ENCODE data around the gene IER5L.

Gene IER5L

DNA sequence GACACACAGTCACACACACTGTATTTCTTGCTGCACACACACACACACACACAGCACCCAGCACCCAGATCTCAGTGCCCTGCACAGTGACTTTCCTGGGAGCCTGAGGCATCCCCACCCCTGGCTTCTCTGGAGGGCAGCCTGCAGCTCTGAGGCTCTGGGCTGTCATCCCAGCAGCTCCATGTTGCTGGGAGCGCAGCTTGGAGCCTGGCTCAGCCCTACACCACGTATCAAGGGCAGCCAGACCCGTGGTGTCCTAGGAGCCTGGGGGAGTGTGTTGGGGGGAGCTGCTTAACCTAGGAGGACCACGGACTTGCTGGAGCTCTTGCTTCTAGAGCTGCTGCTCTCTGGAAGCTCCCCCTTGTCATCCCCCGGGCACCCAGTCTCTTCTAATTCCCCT is 5.2 kb downstream of the IER5L start:
- H3K4me2 ChIP-seq (ENCODE audit: low read depth, low read length, poor library complexity, severe bottlenecking), result no peak overlapping the region
- no peaks in the 10 kb centered on the region for H3K79me2 ChIP-seq (ENCODE audit: insufficient read depth, low read length)
- TF ChIP-seq EZH2phosphoT487 (conservative IDR thresholded peaks at IDR 0.05; ENCODE audit: low read length), result no peak
- no peak for TF ChIP-seq CTCF (IDR thresholded peaks at IDR 0.05; ENCODE audit: insufficient read depth, low read length, poor library complexity, severe bottlenecking)
- H3K9me3 ChIP-seq (ENCODE audit: insufficient read depth, low read length), result no peaks in the 10 kb centered on the region
- H4K20me1 ChIP-seq (ENCODE audit: low read depth, low read length), result no peaks in the 10 kb centered on the region
- H2AFZ ChIP-seq (ENCODE audit: low read depth, low read length, severe bottlenecking), result no peak overlapping the region
- peaks cover 3% of the 10 kb centered on the region; the same call in 1 of the 2 replicates for H3F3A ChIP-seq (ENCODE audit: insufficient read depth)
- H3K9me2 ChIP-seq (replicated peaks; ENCODE audit: insufficient read depth, low read length), result no peaks in the 10 kb centered on the region
- H3K27ac ChIP-seq (ENCODE audit: low read depth, low read length), result no peak overlapping the region
- no peak overlapping the region for H3K4me3 ChIP-seq (ENCODE audit: insufficient read depth, low read length, poor library complexity, severe bottlenecking)
- no peaks in the 10 kb centered on the region for H3K27me3 ChIP-seq (ENCODE audit: low read length)
- no peaks in the 10 kb centered on the region for H3K36me3 ChIP-seq (ENCODE audit: low read length)
- H3K9ac ChIP-seq (ENCODE audit: low read length), result no peak overlapping the region

- Histone ChIP-seq H3K9me2 (replicated peaks; ENCODE audit: insufficient read depth, low read length) (no peaks in the 10 kb centered on the region), H3K4me3 (ENCODE audit: insufficient read depth, low read length, poor library complexity, severe bottlenecking) (no peak overlapping the region), H3K36me3 (ENCODE audit: low read length) (no peaks in the 10 kb centered on the region), H3K79me2 (ENCODE audit: insufficient read depth, low read length) (no peaks in the 10 kb centered on the region), H3K4me2 (ENCODE audit: low read depth, low read length, poor library complexity, severe bottlenecking) (no peak overlapping the region), H4K20me1 (ENCODE audit: low read depth, low read length) (no peaks in the 10 kb centered on the region), H3K27me3 (ENCODE audit: low read length) (no peaks in the 10 kb centered on the region), H3K9me3 (ENCODE audit: insufficient read depth, low read length) (no peaks in the 10 kb centered on the region), H2AFZ (ENCODE audit: low read depth, low read length, severe bottlenecking) (no peak overlapping the region), H3K27ac (ENCODE audit: low read depth, low read length) (no peak overlapping the region), H3F3A (ENCODE audit: insufficient read depth) (peaks cover 3% of the 10 kb centered on the region; the same call in 1 of the 2 replicates), H3K9ac (ENCODE audit: low read length) (no peak overlapping the region)
- TF ChIP-seq CTCF (IDR thresholded peaks at IDR 0.05; ENCODE audit: insufficient read depth, low read length, poor library complexity, severe bottlenecking), result no peak
- TF ChIP-seq EZH2phosphoT487 (conservative IDR thresholded peaks at IDR 0.05; ENCODE audit: low read length), result no peak
These were observed 5.9 kb downstream of the IER5L start for GRCh38 chr9:129171993-129172751.

DNA sequence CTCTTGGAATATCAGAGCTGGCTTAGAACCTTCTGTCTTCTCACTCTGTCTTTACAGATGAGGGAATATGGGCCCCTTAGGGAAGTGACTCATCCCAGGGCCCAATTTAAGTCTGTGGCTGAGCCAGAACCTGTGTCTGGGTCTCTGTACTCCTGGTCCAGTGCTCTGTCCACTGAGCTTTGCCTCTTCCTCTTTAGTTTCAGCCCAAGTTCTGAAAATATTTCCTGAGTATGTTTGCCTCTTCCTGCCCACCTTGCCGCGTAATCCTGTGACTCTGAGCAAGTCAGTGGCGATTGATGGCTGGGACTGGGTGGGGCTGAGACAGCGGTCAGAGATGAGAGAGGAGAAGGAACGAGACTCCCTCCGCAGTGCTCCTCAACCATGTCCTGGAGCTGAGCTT is 7.8 kb downstream of the IER5L start:
- Histone ChIP-seq H3K4me2 (ENCODE audit: low read depth, low read length, poor library complexity, severe bottlenecking) (no peak overlapping the region), H3K4me3 (ENCODE audit: insufficient read depth, low read length, poor library complexity, severe bottlenecking) (no peak overlapping the region), H3K79me2 (ENCODE audit: insufficient read depth, low read length) (no peaks in the 10 kb centered on the region), H3K27me3 (ENCODE audit: low read length) (no peaks in the 10 kb centered on the region), H3K36me3 (ENCODE audit: low read length) (no peaks in the 10 kb centered on the region), H3K9ac (ENCODE audit: low read length) (no peak overlapping the region), H3K9me2 (replicated peaks; ENCODE audit: insufficient read depth, low read length) (no peaks in the 10 kb centered on the region), H3K27ac (ENCODE audit: low read depth, low read length) (no peak overlapping the region), H3K9me3 (ENCODE audit: insufficient read depth, low read length) (no peaks in the 10 kb centered on the region), H4K20me1 (ENCODE audit: low read depth, low read length) (no peaks in the 10 kb centered on the region), H2AFZ (ENCODE audit: low read depth, low read length, severe bottlenecking) (no peak overlapping the region), H3F3A (ENCODE audit: insufficient read depth) (no peaks in the 10 kb centered on the region)
- TF ChIP-seq EZH2phosphoT487 (conservative IDR thresholded peaks at IDR 0.05; ENCODE audit: low read length) (no peak), CTCF (IDR thresholded peaks at IDR 0.05; ENCODE audit: insufficient read depth, low read length, poor library complexity, severe bottlenecking) (no peak)

Measured in SU-DHL-6 (cell line).